ENCODE results near the gene CCNO. TPM values are rescaled to one million over a fixed set of nuclear protein-coding genes. Genes with fewer than 3 reads are reported as not detected.
A peak's percentile ranks its signal among the peaks of the same experiment; 100 is the strongest.

The CCNO gene
- total RNA-seq, 2 donors from 2014 or later, result 0.28 TPM; not detected in 1

DNA sequence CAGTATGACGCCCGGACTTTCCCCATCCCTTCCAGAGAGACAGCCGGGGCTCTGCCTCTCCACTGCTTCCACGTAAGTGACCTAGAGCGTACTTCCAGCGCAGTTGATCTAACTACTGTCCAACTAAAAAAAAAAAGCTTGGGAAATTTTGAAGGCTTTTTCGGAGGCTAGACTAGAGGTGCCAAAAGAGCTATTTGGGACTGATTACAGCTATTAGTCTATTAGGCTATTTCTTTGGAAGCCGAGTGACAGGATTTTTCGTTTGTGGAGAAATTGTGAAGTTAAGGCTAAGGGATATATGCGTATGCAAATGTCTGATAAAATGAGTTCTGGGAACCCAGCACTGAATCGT, 1.5 kb downstream of the CCNO start:
- H3K27ac ChIP-seq, result no peak overlapping the region
- peaks cover 0 to 49% of the 10 kb centered on the region in 2 donors for H3K4me1 ChIP-seq
- TF ChIP-seq, protein P1, sequence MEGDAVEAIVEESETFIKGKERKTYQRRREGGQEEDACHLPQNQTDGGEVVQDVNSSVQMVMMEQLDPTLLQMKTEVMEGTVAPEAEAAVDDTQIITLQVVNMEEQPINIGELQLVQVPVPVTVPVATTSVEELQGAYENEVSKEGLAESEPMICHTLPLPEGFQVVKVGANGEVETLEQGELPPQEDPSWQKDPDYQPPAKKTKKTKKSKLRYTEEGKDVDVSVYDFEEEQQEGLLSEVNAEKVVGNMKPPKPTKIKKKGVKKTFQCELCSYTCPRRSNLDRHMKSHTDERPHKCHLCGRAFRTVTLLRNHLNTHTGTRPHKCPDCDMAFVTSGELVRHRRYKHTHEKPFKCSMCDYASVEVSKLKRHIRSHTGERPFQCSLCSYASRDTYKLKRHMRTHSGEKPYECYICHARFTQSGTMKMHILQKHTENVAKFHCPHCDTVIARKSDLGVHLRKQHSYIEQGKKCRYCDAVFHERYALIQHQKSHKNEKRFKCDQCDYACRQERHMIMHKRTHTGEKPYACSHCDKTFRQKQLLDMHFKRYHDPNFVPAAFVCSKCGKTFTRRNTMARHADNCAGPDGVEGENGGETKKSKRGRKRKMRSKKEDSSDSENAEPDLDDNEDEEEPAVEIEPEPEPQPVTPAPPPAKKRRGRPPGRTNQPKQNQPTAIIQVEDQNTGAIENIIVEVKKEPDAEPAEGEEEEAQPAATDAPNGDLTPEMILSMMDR (IDR thresholded peaks at IDR 0.05), result no peak
- DNase-seq (ENCODE audit: low spot score), result no peak
- H3K36me3 ChIP-seq, result no peaks in the 10 kb centered on the region
- peaks cover 46 to 65% of the 10 kb centered on the region in 2 donors for H3K27me3 ChIP-seq
- no peaks in the 10 kb centered on the region for H3K9me3 ChIP-seq
- H3K4me3 ChIP-seq, result peak overlapping the region in 1 of 2 donors; percentile 60

- no peaks in the 10 kb centered on the region for H3K36me3 ChIP-seq
- H3K4me3 ChIP-seq, result peak overlapping the region in 1 of 2 donors; percentile 60
- TF ChIP-seq, protein P1 (IDR thresholded peaks at IDR 0.05), result no peak
- peaks cover 0 to 55% of the 10 kb centered on the region in 2 donors for H3K4me1 ChIP-seq
- H3K9me3 ChIP-seq, result no peaks in the 10 kb centered on the region
- no peak for DNase-seq (ENCODE audit: low spot score)
- H3K27ac ChIP-seq, result no peak overlapping the region
- H3K27me3 ChIP-seq, result peaks cover 52 to 69% of the 10 kb centered on the region in 2 donors
These were observed 2.1 kb downstream of the CCNO start for GRCh38 chr5:55231029-55231918.

GRCh38 chr5:55230086-55230629, 3.2 kb downstream of the CCNO start:
- H3K9me3 ChIP-seq, result no peaks in the 10 kb centered on the region
- H3K4me1 ChIP-seq, result peaks cover 0 to 57% of the 10 kb centered on the region in 2 donors
- TF ChIP-seq, protein P1 (IDR thresholded peaks at IDR 0.05), result no peak
- no peak overlapping the region for H3K4me3 ChIP-seq
- no peak for DNase-seq (ENCODE audit: low spot score)
- H3K27ac ChIP-seq, result no peak overlapping the region
- H3K27me3 ChIP-seq, result peaks cover 61 to 72% of the 10 kb centered on the region in 2 donors
- H3K36me3 ChIP-seq, result no peaks in the 10 kb centered on the region

DNA sequence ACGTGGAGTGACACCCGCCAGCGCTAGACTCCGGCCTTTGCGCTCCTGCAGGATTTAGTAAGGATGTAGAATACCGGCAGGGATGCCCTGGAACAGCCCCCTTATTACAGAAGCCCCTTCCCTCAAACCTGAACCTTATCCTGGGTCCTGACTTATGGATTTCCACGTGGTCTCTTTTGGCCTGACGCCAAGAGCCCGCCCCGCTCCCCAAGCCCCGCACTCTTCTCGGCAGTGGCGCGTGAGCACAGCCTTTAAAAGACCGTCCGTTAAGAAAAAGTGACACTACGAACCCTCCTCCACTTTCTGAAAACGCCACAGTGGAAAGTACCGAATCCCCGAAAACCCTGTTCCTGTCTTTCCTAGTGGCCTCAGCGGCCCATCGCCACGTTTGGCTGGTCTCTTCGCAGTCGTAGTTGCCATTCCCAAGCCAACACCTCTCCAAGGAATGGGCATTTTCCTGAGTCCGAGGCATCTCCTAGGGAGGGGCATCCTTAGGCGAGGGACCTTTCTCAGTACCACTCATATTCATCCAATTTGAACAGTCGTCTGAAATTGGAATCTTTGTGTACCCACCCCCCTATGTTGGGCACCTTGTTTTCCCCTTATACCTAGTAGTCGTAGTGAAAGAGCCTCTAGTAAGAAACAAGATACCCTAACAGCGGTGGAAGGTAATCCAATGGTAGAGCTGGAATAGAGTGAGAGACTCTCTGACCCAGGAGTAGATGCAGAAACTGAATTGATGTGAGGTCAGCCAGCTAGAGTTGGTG, 5.6 kb downstream of the CCNO start:
- H3K4me1 ChIP-seq, result peaks cover 0 to 46% of the 10 kb centered on the region in 2 donors
- TF ChIP-seq, protein P1 (IDR thresholded peaks at IDR 0.05), result no peak
- H3K27me3 ChIP-seq, result peaks cover 70 to 77% of the 10 kb centered on the region in 2 donors
- DNase-seq (ENCODE audit: low spot score), result no peak
- H3K4me3 ChIP-seq, result peak overlapping the region; percentile 10 to 43
- no peaks in the 10 kb centered on the region for H3K36me3 ChIP-seq
- no peaks in the 10 kb centered on the region for H3K9me3 ChIP-seq
- no peak overlapping the region for H3K27ac ChIP-seq

DNA sequence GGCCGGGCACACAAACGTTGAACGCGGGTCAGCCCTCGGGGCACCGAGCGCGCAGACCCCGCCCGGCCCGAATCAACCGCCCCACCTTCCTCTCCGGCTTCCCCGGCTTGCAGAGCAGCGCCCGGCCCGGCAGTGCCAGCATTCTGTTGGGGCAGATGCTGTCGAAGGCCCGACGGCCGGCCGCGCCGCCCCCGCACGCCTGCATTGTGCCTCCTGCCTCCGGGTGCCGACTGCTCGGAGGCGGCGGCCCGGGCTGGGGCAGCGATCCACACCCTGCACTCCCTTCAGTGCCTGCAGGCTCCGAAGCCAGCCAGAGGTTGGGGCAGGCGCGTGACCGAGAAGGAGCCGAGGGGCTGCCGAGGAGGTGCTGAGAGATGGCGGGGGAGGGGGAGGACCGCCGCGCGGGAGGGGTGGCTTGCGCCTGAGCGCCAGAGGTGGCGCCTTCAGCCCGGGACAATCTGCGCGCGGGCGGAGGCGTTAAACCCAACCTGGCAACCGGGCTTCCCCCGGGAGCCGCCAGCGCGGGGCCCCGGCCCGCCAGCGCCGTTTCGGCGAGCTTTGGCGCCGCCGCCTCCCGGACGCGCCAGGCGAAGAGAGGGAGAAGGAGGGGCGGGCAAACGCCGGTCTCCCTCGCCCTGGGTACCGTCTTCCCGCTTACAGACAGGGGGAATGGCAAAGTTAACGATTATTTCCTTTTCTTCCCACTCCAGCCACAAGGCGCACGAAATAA, 6.3 kb downstream of the CCNO start, which contains the start of gene MCIDAS:
MCIDAS (minus strand) TSS at position 382 of the 730 bp plus-strand sequence; CDS start at position 205, 177 bp downstream.
- DNase-seq (ENCODE audit: low spot score), result no peak
- TF ChIP-seq, protein P1 (IDR thresholded peaks at IDR 0.05), result no peak
- peak within 1 kb of the TSS; percentile 10 to 43 for H3K4me3 ChIP-seq
- H3K27ac ChIP-seq, result no peak within 1 kb of the TSS
- H3K9me3 ChIP-seq, result no peaks in the 10 kb centered on the region
- H3K36me3 ChIP-seq, result no peaks in the 10 kb centered on the region
- peaks cover 0 to 43% of the 10 kb centered on the region in 2 donors for H3K4me1 ChIP-seq
- H3K27me3 ChIP-seq, result peaks cover 70 to 77% of the 10 kb centered on the region in 2 donors
